Measurements from ENCODE around the gene ACAD9. TPM values are rescaled to one million over a fixed set of nuclear protein-coding genes. Genes with fewer than 3 reads are reported as not detected.

Gene ACAD9
- total RNA-seq, 3 donors from 2014 or later = 33.3 to 59.6 (median 43.9) TPM

- intact Hi-C loops (cut with DNase I; ENCODE audit: low total_unique reads) = no loop called here
- no peaks in the 10 kb centered on the region for H3K36me3 ChIP-seq
- H3K9me3 ChIP-seq = peaks cover 0 to 9% of the 10 kb centered on the region in 2 donors
- H3K4me1 ChIP-seq = no peaks in the 10 kb centered on the region
- no peak overlapping the region for H3K4me3 ChIP-seq
- DNase-seq (ENCODE audit: low spot score in 2 of 2) = no peak
- TF ChIP-seq POLR2AphosphoS5 (IDR thresholded peaks at IDR 0.05) (no peak), POLR2A (IDR thresholded peaks at IDR 0.05) (no peak), CTCF (IDR thresholded peaks at IDR 0.05) (no peak)
- no peaks in the 10 kb centered on the region for H3K27me3 ChIP-seq
- no peak overlapping the region for H3K27ac ChIP-seq
Observed at GRCh38 chr3:128929364-128929763, 49.9 kb downstream of the ACAD9 start.

- DNase-seq (ENCODE audit: low spot score in 2 of 2) = no peak
- Histone ChIP-seq H3K9me3 (no peaks in the 10 kb centered on the region), H3K36me3 (no peaks in the 10 kb centered on the region), H3K27ac (no peak overlapping the region), H3K4me3 (no peak overlapping the region), H3K27me3 (no peaks in the 10 kb centered on the region), H3K4me1 (no peaks in the 10 kb centered on the region)
- TF ChIP-seq CTCF (IDR thresholded peaks at IDR 0.05) (no peak), POLR2AphosphoS5 (IDR thresholded peaks at IDR 0.05) (no peak), POLR2A (IDR thresholded peaks at IDR 0.05) (no peak)
- intact Hi-C loops (cut with DNase I; ENCODE audit: low total_unique reads) = no loop called here
Observed at GRCh38 chr3:128931046-128931445, 51.6 kb downstream of the ACAD9 start.

- TF ChIP-seq POLR2A (IDR thresholded peaks at IDR 0.05) (no peak), POLR2AphosphoS5 (IDR thresholded peaks at IDR 0.05) (no peak), CTCF (IDR thresholded peaks at IDR 0.05) (no peak)
- Histone ChIP-seq H3K27ac (no peak overlapping the region), H3K9me3 (no peaks in the 10 kb centered on the region), H3K4me1 (no peaks in the 10 kb centered on the region), H3K36me3 (no peaks in the 10 kb centered on the region), H3K4me3 (no peak overlapping the region), H3K27me3 (no peaks in the 10 kb centered on the region)
- intact Hi-C loops (cut with DNase I; ENCODE audit: low total_unique reads) = no loop called here
- no peak for DNase-seq (ENCODE audit: low spot score in 2 of 2)
Observed at GRCh38 chr3:128932516-128933212, 53.2 kb downstream of the ACAD9 start.

- no peak for TF ChIP-seq POLR2AphosphoS5 (IDR thresholded peaks at IDR 0.05)
- no peak for TF ChIP-seq CTCF (IDR thresholded peaks at IDR 0.05)
- no peak for TF ChIP-seq POLR2A (IDR thresholded peaks at IDR 0.05)
- Histone ChIP-seq H3K27ac (no peak overlapping the region), H3K4me1 (no peaks in the 10 kb centered on the region), H3K4me3 (no peak overlapping the region), H3K36me3 (no peaks in the 10 kb centered on the region), H3K9me3 (no peaks in the 10 kb centered on the region), H3K27me3 (no peaks in the 10 kb centered on the region)
- no peak for DNase-seq (ENCODE audit: low spot score in 2 of 2)
- intact Hi-C loops (cut with DNase I; ENCODE audit: low total_unique reads) = no loop called here
Observed at GRCh38 chr3:128933213-128933921, 53.9 kb downstream of the ACAD9 start.

- intact Hi-C loops (cut with DNase I; ENCODE audit: low total_unique reads) = no loop called here
- TF ChIP-seq POLR2A (IDR thresholded peaks at IDR 0.05) (no peak), CTCF (IDR thresholded peaks at IDR 0.05) (no peak), POLR2AphosphoS5 (IDR thresholded peaks at IDR 0.05) (no peak)
- Histone ChIP-seq H3K4me3 (no peak overlapping the region), H3K9me3 (no peaks in the 10 kb centered on the region), H3K4me1 (no peaks in the 10 kb centered on the region), H3K27me3 (no peaks in the 10 kb centered on the region), H3K36me3 (no peaks in the 10 kb centered on the region), H3K27ac (no peak overlapping the region)
- no peak for DNase-seq (ENCODE audit: low spot score in 2 of 2)
Observed at GRCh38 chr3:128933922-128934253, 54.5 kb downstream of the ACAD9 start.
